Neural cell (in vitro differentiated cells): ENCODE results near the gene CACNA1A. TPM values are rescaled to one million over a fixed set of nuclear protein-coding genes. Genes with fewer than 3 reads are reported as not detected.

Source experiments
- H2AFZ ChIP-seq: fragments of 200-600, 300-800 bp; sonication (generic), shearing (Covaris generic); 2 replicates; pipeline ENCODE4 v1.6.0; 2014; ENCODE audit warnings: low read depth, mild to moderate bottlenecking, antibody characterized with exemption, low read length, moderate library complexity
- H3F3A ChIP-seq: fragments of 200-600 bp; shearing (Covaris generic); 2 replicates; pipeline ENCODE4 v1.6.1; 2016; ENCODE audit warnings: mild to moderate bottlenecking, moderate library complexity, mixed read lengths, antibody characterized with exemption, low read length; ENCODE audit not compliant: insufficient read depth, poor library complexity, severe bottlenecking
- H3K27ac ChIP-seq: fragments of 200-600, 300-800 bp; sonication (generic), shearing (Covaris generic); 2 replicates; pipeline ENCODE4 v1.5.1; 2014; ENCODE audit warnings: mild to moderate bottlenecking, low read length, moderate library complexity
- H3K27me3 ChIP-seq: fragments of 300-800, 200-600 bp; sonication (generic), shearing (Covaris generic); 2 replicates; pipeline ENCODE4 v1.6.0; 2014; ENCODE audit warnings: mild to moderate bottlenecking, low read depth, low read length, moderate library complexity; ENCODE audit not compliant: insufficient read depth
- H3K36me3 ChIP-seq: fragments of 300-800, 200-600 bp; sonication (generic), shearing (Covaris generic); 2 replicates; pipeline ENCODE4 v1.5.1; 2014; ENCODE audit warnings: mild to moderate bottlenecking, antibody characterized with exemption, low read length, moderate library complexity; ENCODE audit not compliant: insufficient read depth
- H3K4me2 ChIP-seq: fragments of 300-800, 200-600 bp; sonication (generic), shearing (Covaris generic); 2 replicates; pipeline ENCODE4 v1.6.0; 2014; ENCODE audit warnings: mild to moderate bottlenecking, low read length
- H3K4me3 ChIP-seq: fragments of 300-800, 200-600 bp; sonication (generic), shearing (Covaris generic); 2 replicates; pipeline ENCODE4 v1.5.1; 2014; ENCODE audit warnings: mild to moderate bottlenecking, low read length, moderate library complexity
- H3K79me2 ChIP-seq: fragments of 200-600 bp; shearing (Covaris generic); replicated peaks from 2 replicates; pipeline ENCODE4 v1.6.0; 2014; ENCODE audit warnings: mild to moderate bottlenecking, low read length, moderate library complexity; ENCODE audit not compliant: insufficient read depth
- H3K9ac ChIP-seq: fragments of 300-800, 200-600 bp; sonication (generic), shearing (Covaris generic); 2 replicates; pipeline ENCODE4 v1.6.1; 2016; ENCODE audit warnings: mild to moderate bottlenecking, low read length, mixed read lengths
- H3K9me2 ChIP-seq: fragments of 200-600 bp; shearing (Covaris generic); 2 replicates; pipeline ENCODE4 v1.6.1; 2016; ENCODE audit warnings: mild to moderate bottlenecking, low read length, mixed read lengths; ENCODE audit not compliant: insufficient read depth
- H3K9me3 ChIP-seq: fragments of 200-600, 300-800 bp; sonication (generic), shearing (Covaris generic); 2 replicates; pipeline ENCODE4 v1.6.1; 2016; ENCODE audit warnings: mild to moderate bottlenecking, mixed run types, low read length, moderate library complexity, mixed read lengths
- H4K20me1 ChIP-seq: fragments of 200-600 bp; shearing (Covaris generic); 2 replicates; pipeline ENCODE4 v1.6.1; 2016; ENCODE audit warnings: mild to moderate bottlenecking, mixed run types; ENCODE audit not compliant: insufficient read depth
- EP300 ChIP-seq: fragments of 450-650 bp; conservative IDR thresholded peaks from 2 replicates; pipeline ENCODE4 v1.6.1; 2014; ENCODE audit warnings: antibody characterized with exemption, mild to moderate bottlenecking, moderate library complexity; ENCODE audit not compliant: poor library complexity, severe bottlenecking
- EZH2 ChIP-seq: fragments of 200-600, 300-800 bp; shearing (Covaris generic), sonication (generic); IDR thresholded peaks from 2 replicates; pipeline ENCODE4 v1.6.1; 2014; ENCODE audit warnings: antibody characterized with exemption, low read length, borderline replicate concordance, mild to moderate bottlenecking; ENCODE audit not compliant: insufficient read depth, poor library complexity, severe bottlenecking
- MXI1 ChIP-seq: fragments of 450-650 bp; conservative IDR thresholded peaks from 2 replicates; pipeline ENCODE4 v1.6.1; 2014; ENCODE audit warnings: antibody characterized with exemption, mild to moderate bottlenecking; ENCODE audit not compliant: poor library complexity, severe bottlenecking
- POLR2AphosphoS5 ChIP-seq: IDR thresholded peaks from 2 replicates; pipeline ENCODE4 v1.6.1; 2012
- RAD21 ChIP-seq: fragments of 450-650 bp; conservative IDR thresholded peaks from 2 replicates; pipeline ENCODE4 v1.6.1; 2014; ENCODE audit warnings: antibody characterized with exemption, mild to moderate bottlenecking, moderate library complexity
- SMC3 ChIP-seq: fragments of 450-650 bp; conservative IDR thresholded peaks from 2 replicates; pipeline ENCODE4 v1.6.1; 2014; ENCODE audit warnings: antibody characterized with exemption, mild to moderate bottlenecking, moderate library complexity; ENCODE audit not compliant: poor library complexity
- TAF1 ChIP-seq: IDR thresholded peaks from 2 replicates; pipeline ENCODE4 v1.6.1; 2012; ENCODE audit warnings: low read depth
- polyA plus RNA-seq: library from polyadenylated mRNA; depleted of rRNA; stranded (reverse); fragments of >200 nt; gene quantifications from 2 replicates; pipeline ENCODE4 v1.2.3, GENCODE V29; 2014
- TF ChIP-seq, protein P1 (sequence below): IDR thresholded peaks from 2 replicates; pipeline ENCODE4 v1.6.1; 2012; ENCODE audit warnings: borderline replicate concordance
- TF ChIP-seq, protein P2 (sequence below): fragments of 450-650 bp; IDR thresholded peaks from 2 replicates; pipeline ENCODE4 v1.5.1; 2014; ENCODE audit warnings: antibody characterized with exemption, mild to moderate bottlenecking, moderate library complexity; ENCODE audit not compliant: poor library complexity, severe bottlenecking

Gene CACNA1A
- polyA plus RNA-seq, 1 donor from 2014 or later = 6.9 TPM

DNA sequence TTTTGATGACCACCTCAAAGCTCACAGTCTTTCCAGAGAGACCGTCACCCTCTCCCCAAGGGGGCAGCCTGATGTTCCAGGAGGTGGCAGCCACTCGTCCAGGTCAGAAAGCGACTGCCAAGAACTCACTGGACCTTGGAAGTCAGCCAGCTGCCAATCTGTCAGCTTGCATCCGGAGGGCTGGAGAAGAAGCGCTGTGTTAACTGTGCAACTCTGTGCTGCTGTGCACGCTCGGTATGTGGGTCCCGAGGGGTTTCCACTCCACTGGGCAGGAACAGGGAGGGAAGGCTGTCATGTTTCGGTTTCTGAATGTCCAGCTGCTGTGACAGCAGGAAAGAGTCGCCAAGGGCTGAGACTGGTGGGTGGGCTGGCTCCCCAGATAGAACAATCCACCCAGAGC, 89.2 kb downstream of the CACNA1A start:
- Histone ChIP-seq H3K27ac (no peak overlapping the region), H3K36me3 (no peaks in the 10 kb centered on the region), H3K4me3 (no peak overlapping the region), H4K20me1 (no peaks in the 10 kb centered on the region), H3K4me2 (no peak overlapping the region), H3F3A (no peaks in the 10 kb centered on the region), H2AFZ (no peak overlapping the region), H3K9ac (no peak overlapping the region), H3K9me3 (no peaks in the 10 kb centered on the region), H3K9me2 (no peaks in the 10 kb centered on the region), H3K79me2 (no peaks in the 10 kb centered on the region), H3K27me3 (no peaks in the 10 kb centered on the region)
- no peak for TF ChIP-seq SMC3
- no peak for TF ChIP-seq EZH2
- TF ChIP-seq RAD21 = no peak
- TF ChIP-seq, protein P1, sequence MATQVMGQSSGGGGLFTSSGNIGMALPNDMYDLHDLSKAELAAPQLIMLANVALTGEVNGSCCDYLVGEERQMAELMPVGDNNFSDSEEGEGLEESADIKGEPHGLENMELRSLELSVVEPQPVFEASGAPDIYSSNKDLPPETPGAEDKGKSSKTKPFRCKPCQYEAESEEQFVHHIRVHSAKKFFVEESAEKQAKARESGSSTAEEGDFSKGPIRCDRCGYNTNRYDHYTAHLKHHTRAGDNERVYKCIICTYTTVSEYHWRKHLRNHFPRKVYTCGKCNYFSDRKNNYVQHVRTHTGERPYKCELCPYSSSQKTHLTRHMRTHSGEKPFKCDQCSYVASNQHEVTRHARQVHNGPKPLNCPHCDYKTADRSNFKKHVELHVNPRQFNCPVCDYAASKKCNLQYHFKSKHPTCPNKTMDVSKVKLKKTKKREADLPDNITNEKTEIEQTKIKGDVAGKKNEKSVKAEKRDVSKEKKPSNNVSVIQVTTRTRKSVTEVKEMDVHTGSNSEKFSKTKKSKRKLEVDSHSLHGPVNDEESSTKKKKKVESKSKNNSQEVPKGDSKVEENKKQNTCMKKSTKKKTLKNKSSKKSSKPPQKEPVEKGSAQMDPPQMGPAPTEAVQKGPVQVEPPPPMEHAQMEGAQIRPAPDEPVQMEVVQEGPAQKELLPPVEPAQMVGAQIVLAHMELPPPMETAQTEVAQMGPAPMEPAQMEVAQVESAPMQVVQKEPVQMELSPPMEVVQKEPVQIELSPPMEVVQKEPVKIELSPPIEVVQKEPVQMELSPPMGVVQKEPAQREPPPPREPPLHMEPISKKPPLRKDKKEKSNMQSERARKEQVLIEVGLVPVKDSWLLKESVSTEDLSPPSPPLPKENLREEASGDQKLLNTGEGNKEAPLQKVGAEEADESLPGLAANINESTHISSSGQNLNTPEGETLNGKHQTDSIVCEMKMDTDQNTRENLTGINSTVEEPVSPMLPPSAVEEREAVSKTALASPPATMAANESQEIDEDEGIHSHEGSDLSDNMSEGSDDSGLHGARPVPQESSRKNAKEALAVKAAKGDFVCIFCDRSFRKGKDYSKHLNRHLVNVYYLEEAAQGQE = no peak
- TF ChIP-seq, protein P2, sequence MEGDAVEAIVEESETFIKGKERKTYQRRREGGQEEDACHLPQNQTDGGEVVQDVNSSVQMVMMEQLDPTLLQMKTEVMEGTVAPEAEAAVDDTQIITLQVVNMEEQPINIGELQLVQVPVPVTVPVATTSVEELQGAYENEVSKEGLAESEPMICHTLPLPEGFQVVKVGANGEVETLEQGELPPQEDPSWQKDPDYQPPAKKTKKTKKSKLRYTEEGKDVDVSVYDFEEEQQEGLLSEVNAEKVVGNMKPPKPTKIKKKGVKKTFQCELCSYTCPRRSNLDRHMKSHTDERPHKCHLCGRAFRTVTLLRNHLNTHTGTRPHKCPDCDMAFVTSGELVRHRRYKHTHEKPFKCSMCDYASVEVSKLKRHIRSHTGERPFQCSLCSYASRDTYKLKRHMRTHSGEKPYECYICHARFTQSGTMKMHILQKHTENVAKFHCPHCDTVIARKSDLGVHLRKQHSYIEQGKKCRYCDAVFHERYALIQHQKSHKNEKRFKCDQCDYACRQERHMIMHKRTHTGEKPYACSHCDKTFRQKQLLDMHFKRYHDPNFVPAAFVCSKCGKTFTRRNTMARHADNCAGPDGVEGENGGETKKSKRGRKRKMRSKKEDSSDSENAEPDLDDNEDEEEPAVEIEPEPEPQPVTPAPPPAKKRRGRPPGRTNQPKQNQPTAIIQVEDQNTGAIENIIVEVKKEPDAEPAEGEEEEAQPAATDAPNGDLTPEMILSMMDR = no peak
- no peak for TF ChIP-seq EP300
- TF ChIP-seq MXI1 = no peak
- no peak for TF ChIP-seq TAF1
- no peak for TF ChIP-seq POLR2AphosphoS5

DNA sequence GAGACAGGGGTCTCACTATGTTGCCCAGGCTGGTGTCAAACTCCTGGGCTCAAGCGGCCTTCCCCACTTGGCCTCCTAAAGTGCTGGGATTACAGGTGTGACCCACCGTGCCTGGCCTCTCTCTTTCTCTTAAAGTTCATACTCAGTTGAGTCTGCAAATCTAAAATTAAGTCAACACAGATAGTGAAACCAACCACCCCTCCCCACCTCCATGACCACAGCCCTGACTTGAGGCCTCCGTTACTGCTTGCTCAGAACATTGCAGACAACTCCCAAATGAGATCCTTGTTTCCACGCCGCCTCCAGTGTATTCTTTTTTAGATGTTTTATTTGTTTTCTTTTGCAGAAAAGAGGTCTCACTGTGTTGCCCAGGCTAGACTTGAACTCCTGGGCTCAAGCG, 94.4 kb downstream of the CACNA1A start:
- Histone ChIP-seq H3F3A (no peaks in the 10 kb centered on the region), H3K27ac (no peak overlapping the region), H4K20me1 (no peaks in the 10 kb centered on the region), H3K4me2 (no peak overlapping the region), H3K36me3 (no peaks in the 10 kb centered on the region), H2AFZ (no peak overlapping the region), H3K9me2 (no peaks in the 10 kb centered on the region), H3K79me2 (peaks cover 3% of the 10 kb centered on the region), H3K9me3 (no peaks in the 10 kb centered on the region), H3K9ac (no peak overlapping the region), H3K4me3 (no peak overlapping the region), H3K27me3 (no peaks in the 10 kb centered on the region)
- TF ChIP-seq RAD21 (no peak), MXI1 (no peak), EP300 (no peak), TAF1 (no peak), EZH2 (no peak), SMC3 (no peak), POLR2AphosphoS5 (no peak)
- TF ChIP-seq, protein P2 = no peak
- TF ChIP-seq, protein P1 = no peak
